K562 (cell line): ENCODE results near the gene SLMAP. TPM values are rescaled to one million over a fixed set of nuclear protein-coding genes. Genes with fewer than 3 reads are reported as not detected.

Source experiments
- CREM ChIP-seq: IDR thresholded peaks from 2 replicates; pipeline ENCODE4 v1.6.1; 2014; ENCODE audit warnings: antibody characterized with exemption, low read depth
- DPF2 ChIP-seq: fragments of 450-650 bp; IDR thresholded peaks from 2 replicates; pipeline ENCODE4 v1.6.1; 2016
- PHB ChIP-seq: fragments of 250-450 bp; sonication (Bioruptor Pico); IDR thresholded peaks from 2 replicates; pipeline ENCODE4 v1.5.0; 2021
- PHB2 ChIP-seq: fragments of 450-650 bp; IDR thresholded peaks from 2 replicates; pipeline ENCODE4 v1.6.1; 2017; ENCODE audit warnings: low read depth
- PHTF2 ChIP-seq: fragments of 250-450 bp; sonication (Bioruptor Pico); IDR thresholded peaks from 2 replicates; pipeline ENCODE4 v1.5.0; 2021; ENCODE audit warnings: mild to moderate bottlenecking
- PREB ChIP-seq: sonication (generic); formaldehyde crosslinking; IDR thresholded peaks from 2 replicates; pipeline ENCODE4 v1.8.1; 2023; ENCODE audit warnings: mild to moderate bottlenecking, missing genetic modification reagents
- SOX6 ChIP-seq: fragments of 450-650 bp; IDR thresholded peaks from 2 replicates; pipeline ENCODE4 v1.6.1; 2014; ENCODE audit warnings: mild to moderate bottlenecking
- TSHZ1 ChIP-seq: fragments of 250-450 bp; sonication (Bioruptor Pico); IDR thresholded peaks from 2 replicates; pipeline ENCODE4 v1.4.0; 2020; ENCODE audit warnings: mild to moderate bottlenecking, moderate library complexity
- ZNF778 ChIP-seq: fragments of 450-650 bp; formaldehyde crosslinking; IDR thresholded peaks from 2 replicates; pipeline ENCODE4 v1.4.0; 2020; ENCODE audit warnings: mild to moderate bottlenecking, moderate library complexity
- polyA plus RNA-seq, 8 experiments: library from polyadenylated mRNA; depleted of rRNA in 4 of 8; stranded (reverse) in 5 of 8; unstranded in 3 of 8; fragments of >200 nt; fragmentation: Nextera tagmentation in 2 of 8; fragmentation: Illumina TruSeq in 1 of 8; extraction: Ambion mirVana in 2 of 8; extraction: Trizol in 1 of 8; gene quantifications; 2 replicates each; pipeline versions ENCODE4 v1.2.1 to v1.2.3, GENCODE V29; 2011 to 2014; ENCODE audit warnings: inconsistent platforms in 1 of 8, missing spikeins in 1 of 8
- total RNA-seq, 7 experiments: library from RNA; depleted of rRNA in 6 of 7; stranded (reverse); fragments of >200 nt in 6 of 7; fragmentation: Illumina TruSeq in 2 of 7; extraction: Trizol in 2 of 7; gene quantifications; 2 replicates each; pipeline versions ENCODE4 v1.2.1 to v1.2.3, GENCODE V29; 2011 to 2021; ENCODE audit warnings: low replicate concordance in 1 of 7
- TF ChIP-seq, protein P1 (sequence below), 2 experiments: fragments of 450-650 bp in 1 of 2; sonication (generic) in 1 of 2; formaldehyde crosslinking in 1 of 2; IDR thresholded peaks; 2 replicates each; pipeline versions ENCODE4 v1.7.1 to v1.9.0; 2016 to 2022; ENCODE audit warnings: inconsistent platforms in 1 of 2, mild to moderate bottlenecking in 1 of 2, missing genetic modification reagents in 1 of 2
- TF ChIP-seq, protein P2 (sequence below): fragments of 250-450 bp; sonication (Bioruptor Pico); IDR thresholded peaks from 2 replicates; pipeline ENCODE4 v1.8.0; 2021; ENCODE audit warnings: moderate library complexity, mild to moderate bottlenecking, inconsistent platforms
- TF ChIP-seq, protein P3 (sequence below): IDR thresholded peaks from 2 replicates; pipeline ENCODE4 v1.6.1; 2012; ENCODE audit warnings: low read depth, low read length, improper control_type of control experiment, borderline replicate concordance

Gene SLMAP
- total and polyA plus RNA-seq, 9 of the 15 experiments (the other 6 are each of a cell fraction or from before 2014, with no cell fraction given) = 12.1 to 50.7 (median 28.3) TPM

- no peak for TF ChIP-seq PREB (CRISPR knock-in tag)
- no peak for TF ChIP-seq CREM
- no peak for TF ChIP-seq PHB (CRISPR knock-in tag)
- TF ChIP-seq, protein P1, sequence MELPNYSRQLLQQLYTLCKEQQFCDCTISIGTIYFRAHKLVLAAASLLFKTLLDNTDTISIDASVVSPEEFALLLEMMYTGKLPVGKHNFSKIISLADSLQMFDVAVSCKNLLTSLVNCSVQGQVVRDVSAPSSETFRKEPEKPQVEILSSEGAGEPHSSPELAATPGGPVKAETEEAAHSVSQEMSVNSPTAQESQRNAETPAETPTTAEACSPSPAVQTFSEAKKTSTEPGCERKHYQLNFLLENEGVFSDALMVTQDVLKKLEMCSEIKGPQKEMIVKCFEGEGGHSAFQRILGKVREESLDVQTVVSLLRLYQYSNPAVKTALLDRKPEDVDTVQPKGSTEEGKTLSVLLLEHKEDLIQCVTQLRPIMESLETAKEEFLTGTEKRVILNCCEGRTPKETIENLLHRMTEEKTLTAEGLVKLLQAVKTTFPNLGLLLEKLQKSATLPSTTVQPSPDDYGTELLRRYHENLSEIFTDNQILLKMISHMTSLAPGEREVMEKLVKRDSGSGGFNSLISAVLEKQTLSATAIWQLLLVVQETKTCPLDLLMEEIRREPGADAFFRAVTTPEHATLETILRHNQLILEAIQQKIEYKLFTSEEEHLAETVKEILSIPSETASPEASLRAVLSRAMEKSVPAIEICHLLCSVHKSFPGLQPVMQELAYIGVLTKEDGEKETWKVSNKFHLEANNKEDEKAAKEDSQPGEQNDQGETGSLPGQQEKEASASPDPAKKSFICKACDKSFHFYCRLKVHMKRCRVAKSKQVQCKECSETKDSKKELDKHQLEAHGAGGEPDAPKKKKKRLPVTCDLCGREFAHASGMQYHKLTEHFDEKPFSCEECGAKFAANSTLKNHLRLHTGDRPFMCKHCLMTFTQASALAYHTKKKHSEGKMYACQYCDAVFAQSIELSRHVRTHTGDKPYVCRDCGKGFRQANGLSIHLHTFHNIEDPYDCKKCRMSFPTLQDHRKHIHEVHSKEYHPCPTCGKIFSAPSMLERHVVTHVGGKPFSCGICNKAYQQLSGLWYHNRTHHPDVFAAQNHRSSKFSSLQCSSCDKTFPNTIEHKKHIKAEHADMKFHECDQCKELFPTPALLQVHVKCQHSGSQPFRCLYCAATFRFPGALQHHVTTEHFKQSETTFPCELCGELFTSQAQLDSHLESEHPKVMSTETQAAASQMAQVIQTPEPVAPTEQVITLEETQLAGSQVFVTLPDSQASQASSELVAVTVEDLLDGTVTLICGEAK (IDR thresholded peaks at IDR 0.05) = no peak
- TF ChIP-seq, protein P1 (CRISPR knock-in tag; IDR thresholded peaks at IDR 0.05) = no peak
- TF ChIP-seq, protein P2, sequence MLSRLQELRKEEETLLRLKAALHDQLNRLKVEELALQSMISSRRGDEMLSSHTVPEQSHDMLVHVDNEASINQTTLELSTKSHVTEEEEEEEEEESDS (CRISPR knock-in tag) = no peak
- no peak for TF ChIP-seq PHB2
- TF ChIP-seq, protein P3, sequence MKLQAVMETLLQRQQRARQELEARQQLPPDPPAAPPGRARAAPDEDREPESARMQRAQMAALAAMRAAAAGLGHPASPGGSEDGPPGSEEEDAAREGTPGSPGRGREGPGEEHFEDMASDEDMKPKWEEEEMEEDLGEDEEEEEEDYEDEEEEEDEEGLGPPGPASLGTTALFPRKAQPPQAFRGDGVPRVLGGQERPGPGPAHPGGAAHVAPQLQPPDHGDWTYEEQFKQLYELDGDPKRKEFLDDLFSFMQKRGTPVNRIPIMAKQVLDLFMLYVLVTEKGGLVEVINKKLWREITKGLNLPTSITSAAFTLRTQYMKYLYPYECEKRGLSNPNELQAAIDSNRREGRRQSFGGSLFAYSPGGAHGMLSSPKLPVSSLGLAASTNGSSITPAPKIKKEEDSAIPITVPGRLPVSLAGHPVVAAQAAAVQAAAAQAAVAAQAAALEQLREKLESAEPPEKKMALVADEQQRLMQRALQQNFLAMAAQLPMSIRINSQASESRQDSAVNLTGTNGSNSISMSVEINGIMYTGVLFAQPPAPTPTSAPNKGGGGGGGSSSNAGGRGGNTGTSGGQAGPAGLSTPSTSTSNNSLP = no peak
- no peak for TF ChIP-seq ZNF778 (CRISPR knock-in tag)
- no peak for TF ChIP-seq PHTF2 (CRISPR knock-in tag)
- peak; percentile 91 for TF ChIP-seq SOX6
- TF ChIP-seq TSHZ1 (CRISPR knock-in tag) = no peak
- peak; percentile 89 for TF ChIP-seq DPF2
Measured at GRCh38 chr3:57791245-57791644, 35.1 kb downstream of the SLMAP start (continued).
